Right ventricle myocardium superior (tissue), 1 donor: Measurements from ENCODE around the gene RBPJ. TPM values are rescaled to one million over a fixed set of nuclear protein-coding genes. Genes with fewer than 3 reads are reported as not detected.

Source experiments
- ATAC-seq: fragments of 200-7000 bp; cut with Tn5 transposase; one replicate; pipeline ENCODE4 v1.9.1; 2020; ENCODE audit warnings: mild to moderate bottlenecking; ENCODE audit not compliant: poor library complexity
- DNase-seq: peaks from one replicate; pipeline ENCODE4 v3.0.0-alpha.2; 2020
- intact Hi-C: fragments of 100-400 bp; cut with DNase I; formaldehyde crosslinking; loops from one replicate; pipeline ENCODE4 v1.11.2; 2022
- total RNA-seq: library from RNA; stranded (reverse); fragmentation: NEBNext Ultra II Directional; extraction: Animal tissue kit (Norgen Biotek cat#: 25700); gene quantifications from one replicate; pipeline ENCODE4 v1.2.1, GENCODE V29; 2021
- donor health status: DM: no; HTN: yes; CAD: no; lungs with severe emphysema.

RBPJ gene
- total RNA-seq, 1 donor from 2014 or later, result 44.2 TPM

- ATAC-seq (no peak), DNase-seq (no peak)
- intact Hi-C loops, result no loop called here
Measured at GRCh38 chr4:26362745-26363439, 42.1 kb downstream of the RBPJ start.

- no peak for DNase-seq
- ATAC-seq, result no peak
- intact Hi-C loops, result no loop called here
Measured at GRCh38 chr4:26365537-26366150, 44.8 kb downstream of the RBPJ start.

GRCh38 chr4:26367811-26368210 lies 47.0 kb downstream of the RBPJ start:
- intact Hi-C loops, result no loop called here
- ATAC-seq (no peak), DNase-seq (no peak)

- intact Hi-C loops, result no loop called here
- DNase-seq, result no peak
- ATAC-seq, result peak; percentile 11
Measured at GRCh38 chr4:26368685-26369084, 47.9 kb downstream of the RBPJ start.

- no peak for ATAC-seq
- intact Hi-C loops, result no loop called here
- DNase-seq, result no peak
Measured at GRCh38 chr4:26369132-26369531, 48.3 kb downstream of the RBPJ start.

GRCh38 chr4:26369581-26369980 lies 48.8 kb downstream of the RBPJ start:
- intact Hi-C loops, result no loop called here
- no peak for ATAC-seq

GRCh38 chr4:26372076-26372475 lies 51.3 kb downstream of the RBPJ start:
- intact Hi-C loops, result no loop called here
- ATAC-seq (no peak), DNase-seq (no peak)

More at GRCh38 chr4:26369581-26369980, 48.8 kb downstream of the RBPJ start:
- DNase-seq, result no peak

- DNase-seq (no peak), ATAC-seq (peak; percentile 42)
- intact Hi-C loops, result no loop called here
Measured at GRCh38 chr4:26372525-26373172, 51.8 kb downstream of the RBPJ start.

- ATAC-seq, result no peak
- intact Hi-C loops, result no loop called here
- DNase-seq, result no peak
Measured at GRCh38 chr4:26375551-26375950, 54.7 kb downstream of the RBPJ start.

- DNase-seq, result no peak
- intact Hi-C loops, result no loop called here
- peak; percentile 49 for ATAC-seq
Measured at GRCh38 chr4:26377328-26378311, 56.8 kb downstream of the RBPJ start.

- ATAC-seq, result no peak
Measured at GRCh38 chr4:26379837-26380236, 59.0 kb downstream of the RBPJ start.

GRCh38 chr4:26380740-26381139 lies 59.9 kb downstream of the RBPJ start:
- intact Hi-C loops, result no loop called here
- DNase-seq (no peak), ATAC-seq (no peak)

More at GRCh38 chr4:26379837-26380236, 59.0 kb downstream of the RBPJ start:
- DNase-seq, result no peak
- intact Hi-C loops, result no loop called here

GRCh38 chr4:26384380-26385057 lies 63.7 kb downstream of the RBPJ start:
- intact Hi-C loops, result no loop called here
- DNase-seq (no peak), ATAC-seq (no peak)

- intact Hi-C loops, result no loop called here
- ATAC-seq, result no peak
- DNase-seq, result no peak
Measured at GRCh38 chr4:26385690-26386089, 64.9 kb downstream of the RBPJ start.

GRCh38 chr4:26386386-26386785 lies 65.6 kb downstream of the RBPJ start:
- ATAC-seq (no peak), DNase-seq (no peak)
- intact Hi-C loops, result no loop called here

- DNase-seq (no peak), ATAC-seq (no peak)
- intact Hi-C loops, result no loop called here
Measured at GRCh38 chr4:26388671-26389070, 67.9 kb downstream of the RBPJ start.

- intact Hi-C loops, result no loop called here
- ATAC-seq, result no peak
- DNase-seq, result no peak
Measured at GRCh38 chr4:26397086-26397485, 76.3 kb downstream of the RBPJ start.

GRCh38 chr4:26400132-26400531 lies 79.3 kb downstream of the RBPJ start:
- DNase-seq (no peak), ATAC-seq (no peak)
- intact Hi-C loops, result no loop called here
